Adipose tissue (tissue), 3 donors: ENCODE results near the gene PLEKHH3. TPM values are rescaled to one million over a fixed set of nuclear protein-coding genes. Genes with fewer than 3 reads are reported as not detected.

ENCODE experiments used
- polyA plus RNA-seq, 3 donors: library from polyadenylated mRNA; stranded (reverse); fragments of 200-250 nt; gene quantifications; one replicate each; pipeline ENCODE4 v1.2.3, GENCODE V29; 2013
- donor health status: healthy with polysubstance abuse.
- donor health status: Bipolar disorder and iron deficiency.
- donor health status: healthy.

Gene PLEKHH3
- polyA plus RNA-seq, 3 donors, result 30.4 to 67.4 (median 30.9) TPM

Other genes starting within 250 kb of the PLEKHH3 start
- gene ATP6V0A1, start 218.1 kb downstream of the PLEKHH3 start, polyA plus RNA-seq, result 10 to 100 TPM; 17.6 to 30.5 (median 25.8) TPM
- gene NAGLU, start 140.8 kb downstream of the PLEKHH3 start, polyA plus RNA-seq, result 10 to 100 TPM; 30.5 to 38.7 (median 33.2) TPM
- 10 to 100 TPM in 1 of 3 donors, 1 to 10 TPM in 2; 5.2 to 13.9 (median 5.5) TPM for gene HSD17B1, start 124.1 kb downstream of the PLEKHH3 start, polyA plus RNA-seq
- 10 to 100 TPM; 53.3 to 71.0 (median 59.7) TPM for gene COASY, start 114.8 kb downstream of the PLEKHH3 start, polyA plus RNA-seq
- gene MLX, start 109.9 kb downstream of the PLEKHH3 start, polyA plus RNA-seq, result 10 to 100 TPM; 38.7 to 71.3 (median 48.9) TPM
- gene PSMC3IP, start 99.3 kb downstream of the PLEKHH3 start, polyA plus RNA-seq, result 1 to 10 TPM; 3.5 to 7.1 (median 4.5) TPM
- 10 to 100 TPM; 13.6 to 28.8 (median 20.7) TPM for gene RETREG3, start 67.6 kb downstream of the PLEKHH3 start, polyA plus RNA-seq
- gene TUBG1, start 67.3 kb downstream of the PLEKHH3 start, polyA plus RNA-seq, result 10 to 100 TPM; 28.6 to 51.8 (median 36.6) TPM
- gene TUBG2, start 17.7 kb downstream of the PLEKHH3 start, polyA plus RNA-seq, result 10 to 100 TPM; 13.9 to 62.7 (median 24.0) TPM
- gene CCR10, start 4.8 kb upstream of the PLEKHH3 start, polyA plus RNA-seq, result 1 to 10 TPM; 1.3 to 2.6 (median 1.3) TPM
- gene CNTNAP1, start 5.5 kb upstream of the PLEKHH3 start, polyA plus RNA-seq, result 1 to 10 TPM; 5.9 to 8.3 (median 7.0) TPM
- gene EZH1, start 68.0 kb upstream of the PLEKHH3 start, polyA plus RNA-seq, result 10 to 100 TPM; 16.1 to 27.5 (median 25.9) TPM
- 100 to 1,000 TPM in 2 of 3 donors, 10 to 100 TPM in 1; 12.9 to 178 (median 156) TPM for gene RAMP2, start 84.2 kb upstream of the PLEKHH3 start, polyA plus RNA-seq
- gene VPS25, start 96.5 kb upstream of the PLEKHH3 start, polyA plus RNA-seq, result 10 to 100 TPM; 52.3 to 64.8 (median 61.2) TPM
- under 1 TPM; 0.45 to 0.54 (median 0.46) TPM for gene WNK4, start 103.6 kb upstream of the PLEKHH3 start, polyA plus RNA-seq
- gene COA3, start 121.7 kb upstream of the PLEKHH3 start, polyA plus RNA-seq, result 100 to 1,000 TPM; 110 to 134 (median 120) TPM
- 1 to 10 TPM in 1 of 3 donors, under 1 TPM in 2; 0.20 to 1.0 (median 0.54) TPM for gene CNTD1, start 121.9 kb upstream of the PLEKHH3 start, polyA plus RNA-seq
- gene BECN1, start 147.3 kb upstream of the PLEKHH3 start, polyA plus RNA-seq, result 10 to 100 TPM; 36.5 to 69.7 (median 66.2) TPM
- gene PSME3, start 156.4 kb upstream of the PLEKHH3 start, polyA plus RNA-seq, result 10 to 100 TPM; 33.4 to 84.8 (median 60.7) TPM
- gene AOC2, start 167.6 kb upstream of the PLEKHH3 start, polyA plus RNA-seq, result 1 to 10 TPM; 2.0 to 8.9 (median 3.1) TPM
- 100 to 1,000 TPM in 2 of 3 donors, 10 to 100 TPM in 1; 59.7 to 515 (median 182) TPM for gene AOC3, start 174.2 kb upstream of the PLEKHH3 start, polyA plus RNA-seq
- under 1 TPM in 2 of 3 donors, not detected in 1; 0.03 to 0.11 TPM for gene G6PC1, start 223.8 kb upstream of the PLEKHH3 start, polyA plus RNA-seq